Fibroblast of lung (primary cell): ENCODE data around the gene ACSS3. TPM values are rescaled to one million over a fixed set of nuclear protein-coding genes. Genes with fewer than 3 reads are reported as not detected.

Experiments used
- DNase-seq, 2 donors: peaks; one replicate each; pipeline versions ENCODE4 v3.0.0 to v3.0.0-alpha.2; 2010; ENCODE audit warnings: low read depth in 2 of 2
- H2AFZ ChIP-seq: 2 replicates; pipeline ENCODE4 v1.5.1; 2012; ENCODE audit warnings: low read length, control low read depth, inconsistent platforms
- H3K27ac ChIP-seq: 2 replicates; pipeline ENCODE4 v1.5.1; 2011; ENCODE audit warnings: low read length, control low read depth; ENCODE audit not compliant: insufficient read depth
- H3K27me3 ChIP-seq: 2 replicates; pipeline ENCODE4 v1.5.1; 2011; ENCODE audit warnings: mild to moderate bottlenecking, low read length; ENCODE audit not compliant: control insufficient read depth, insufficient read depth
- H3K36me3 ChIP-seq: 2 replicates; pipeline ENCODE4 v1.5.1; 2011; ENCODE audit warnings: low read length; ENCODE audit not compliant: control insufficient read depth, insufficient read depth
- H3K4me1 ChIP-seq: 2 replicates; pipeline ENCODE4 v1.5.1; 2011; ENCODE audit warnings: low read length; ENCODE audit not compliant: control insufficient read depth, insufficient read depth; ENCODE audit errors: extremely low read depth
- H3K4me2 ChIP-seq: 2 replicates; pipeline ENCODE4 v1.5.1; 2011; ENCODE audit warnings: low read length, control low read depth; ENCODE audit not compliant: insufficient read depth; ENCODE audit errors: extremely low read depth
- H3K4me3 ChIP-seq, 4 experiments: fragments of 200-600 bp in 1 of 4; sonication (generic) in 1 of 4; replicated peaks in 1 of 4; 2 replicates each; pipeline ENCODE4 v1.5.1; 2011 to 2016; ENCODE audit warnings: low read length in 4 of 4, low read depth in 3 of 4, mild to moderate bottlenecking in 3 of 4, control low read depth in 2 of 4, inconsistent platforms in 1 of 4, mixed read lengths in 1 of 4; ENCODE audit not compliant: insufficient read depth in 1 of 4; ENCODE audit errors: control extremely low read depth in 1 of 4
- H3K79me2 ChIP-seq: 2 replicates; pipeline ENCODE4 v1.5.1; 2012; ENCODE audit warnings: mild to moderate bottlenecking, low read length, inconsistent platforms; ENCODE audit not compliant: control insufficient read depth, insufficient read depth
- H3K9ac ChIP-seq: 2 replicates; pipeline ENCODE4 v1.5.1; 2011; ENCODE audit warnings: mild to moderate bottlenecking, low read length, control low read depth; ENCODE audit not compliant: insufficient read depth
- H3K9me3 ChIP-seq: 2 replicates; pipeline ENCODE4 v1.5.1; 2012; ENCODE audit warnings: low read depth, low read length; ENCODE audit not compliant: control insufficient read depth, insufficient read depth
- H4K20me1 ChIP-seq: 2 replicates; pipeline ENCODE4 v1.5.1; 2011; ENCODE audit warnings: low read length; ENCODE audit not compliant: control insufficient read depth, insufficient read depth; ENCODE audit errors: extremely low read depth
- CTCF ChIP-seq, 2 donors: IDR thresholded peaks in 1 of 2; conservative IDR thresholded peaks in 1 of 2; 1 replicate in 1 of 2; 2 replicates in 1 of 2; pipeline ENCODE4 v1.5.1; 2011 to 2012; ENCODE audit warnings: low read length in 2 of 2, control low read depth in 1 of 2, inconsistent platforms in 1 of 2, low read depth in 1 of 2, mild to moderate bottlenecking in 1 of 2
- EZH2 ChIP-seq: IDR thresholded peaks from 2 replicates; pipeline ENCODE4 v1.5.1; 2012; ENCODE audit warnings: low read length, control low read depth, mild to moderate bottlenecking; ENCODE audit errors: missing control alignments
- polyA plus RNA-seq, 2 donors: library from polyadenylated mRNA; depleted of rRNA in 1 of 2; stranded (reverse) in 1 of 2; unstranded in 1 of 2; fragments of >200 nt; gene quantifications; 2 replicates each; pipeline ENCODE4 v1.2.1, GENCODE V29; 2011 to 2012; ENCODE audit warnings: missing spikeins in 1 of 2
- total RNA-seq: library from RNA; depleted of rRNA; stranded (reverse); fragments of >200 nt; gene quantifications from 2 replicates; pipeline ENCODE4 v1.2.1, GENCODE V29; 2014

The ACSS3 gene
- total and polyA plus RNA-seq, 2 donors (not counting 1 experiment from before 2014, with no cell fraction given) = 10.3 to 47.4 TPM

- H3K27me3 ChIP-seq = no peaks in the 10 kb centered on the region
- TF ChIP-seq CTCF (conservative IDR thresholded peaks at IDR 0.05 in 1 of 2, IDR thresholded peaks at IDR 0.05 in 1 of 2; ENCODE audit: low read depth in 1 of 2, low read length in 2 of 2) = peak; percentile 54 to 65
- no peak for TF ChIP-seq EZH2
- no peak overlapping the region for H3K4me2 ChIP-seq
- no peaks in the 10 kb centered on the region for H3K9me3 ChIP-seq
- H3K27ac ChIP-seq = no peak overlapping the region
- no peaks in the 10 kb centered on the region for H3K36me3 ChIP-seq
- no peaks in the 10 kb centered on the region for H3K4me1 ChIP-seq
- no peak overlapping the region for H3K4me3 ChIP-seq
- H4K20me1 ChIP-seq = no peaks in the 10 kb centered on the region
- peak; percentile 47 to 72 for DNase-seq
- no peaks in the 10 kb centered on the region for H3K79me2 ChIP-seq
- no peak overlapping the region for H2AFZ ChIP-seq
- no peak overlapping the region for H3K9ac ChIP-seq
Measured at GRCh38 chr12:81257947-81258551, 180.2 kb downstream of the ACSS3 start.

- no peak overlapping the region for H3K27ac ChIP-seq
- H4K20me1 ChIP-seq = no peaks in the 10 kb centered on the region
- no peak for TF ChIP-seq CTCF (conservative IDR thresholded peaks at IDR 0.05 in 1 of 2, IDR thresholded peaks at IDR 0.05 in 1 of 2; ENCODE audit: low read depth in 1 of 2, low read length in 2 of 2)
- no peak for TF ChIP-seq EZH2
- no peaks in the 10 kb centered on the region for H3K27me3 ChIP-seq
- no peak for DNase-seq
- H2AFZ ChIP-seq = no peak overlapping the region
- no peak overlapping the region for H3K4me3 ChIP-seq
- H3K9me3 ChIP-seq = no peaks in the 10 kb centered on the region
- no peaks in the 10 kb centered on the region for H3K4me1 ChIP-seq
- H3K9ac ChIP-seq = no peak overlapping the region
- H3K79me2 ChIP-seq = no peaks in the 10 kb centered on the region
- H3K4me2 ChIP-seq = no peak overlapping the region
- H3K36me3 ChIP-seq = no peaks in the 10 kb centered on the region
Measured at GRCh38 chr12:81259360-81259759, 181.5 kb downstream of the ACSS3 start.

- no peak for DNase-seq
- H3K4me3 ChIP-seq = no peak overlapping the region
- H3K9ac ChIP-seq = no peak overlapping the region
- H4K20me1 ChIP-seq = no peaks in the 10 kb centered on the region
- H2AFZ ChIP-seq = no peak overlapping the region
- H3K79me2 ChIP-seq = no peaks in the 10 kb centered on the region
- no peaks in the 10 kb centered on the region for H3K27me3 ChIP-seq
- H3K4me2 ChIP-seq = no peak overlapping the region
- no peaks in the 10 kb centered on the region for H3K4me1 ChIP-seq
- H3K36me3 ChIP-seq = no peaks in the 10 kb centered on the region
- H3K9me3 ChIP-seq = no peaks in the 10 kb centered on the region
- TF ChIP-seq EZH2 (no peak), CTCF (conservative IDR thresholded peaks at IDR 0.05 in 1 of 2, IDR thresholded peaks at IDR 0.05 in 1 of 2; ENCODE audit: low read depth in 1 of 2, low read length in 2 of 2) (no peak)
- H3K27ac ChIP-seq = no peak overlapping the region
Measured at GRCh38 chr12:81261508-81262207, 183.8 kb downstream of the ACSS3 start.
